Measurements from ENCODE around the gene LIN9. TPM values are rescaled to one million over a fixed set of nuclear protein-coding genes. Genes with fewer than 3 reads are reported as not detected.

LIN9 gene
- total and polyA plus RNA-seq, 2 experiments from 2014 or later, result 11.8 to 16.9 TPM

DNA sequence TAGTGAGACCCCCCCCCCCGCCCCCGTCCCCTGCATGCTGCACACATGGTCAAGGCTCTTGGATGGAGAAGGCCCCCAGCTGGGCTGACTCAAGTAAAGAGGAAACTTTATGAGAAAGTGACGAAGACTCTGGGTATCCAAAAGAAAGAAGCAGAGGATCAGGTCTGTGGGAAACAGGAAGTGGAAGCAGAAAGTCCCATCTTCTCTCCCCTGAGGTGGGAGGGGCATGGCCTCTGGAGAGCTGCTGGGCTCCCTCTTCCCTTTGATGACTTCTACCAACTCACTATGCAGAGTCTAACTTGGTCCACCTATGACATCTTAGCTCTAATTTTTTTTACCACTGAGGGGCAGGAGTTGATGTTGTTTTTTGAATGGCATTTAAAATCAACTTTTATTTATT is 42.7 kb upstream of the LIN9 start (continued):
- TF ChIP-seq, protein P1, sequence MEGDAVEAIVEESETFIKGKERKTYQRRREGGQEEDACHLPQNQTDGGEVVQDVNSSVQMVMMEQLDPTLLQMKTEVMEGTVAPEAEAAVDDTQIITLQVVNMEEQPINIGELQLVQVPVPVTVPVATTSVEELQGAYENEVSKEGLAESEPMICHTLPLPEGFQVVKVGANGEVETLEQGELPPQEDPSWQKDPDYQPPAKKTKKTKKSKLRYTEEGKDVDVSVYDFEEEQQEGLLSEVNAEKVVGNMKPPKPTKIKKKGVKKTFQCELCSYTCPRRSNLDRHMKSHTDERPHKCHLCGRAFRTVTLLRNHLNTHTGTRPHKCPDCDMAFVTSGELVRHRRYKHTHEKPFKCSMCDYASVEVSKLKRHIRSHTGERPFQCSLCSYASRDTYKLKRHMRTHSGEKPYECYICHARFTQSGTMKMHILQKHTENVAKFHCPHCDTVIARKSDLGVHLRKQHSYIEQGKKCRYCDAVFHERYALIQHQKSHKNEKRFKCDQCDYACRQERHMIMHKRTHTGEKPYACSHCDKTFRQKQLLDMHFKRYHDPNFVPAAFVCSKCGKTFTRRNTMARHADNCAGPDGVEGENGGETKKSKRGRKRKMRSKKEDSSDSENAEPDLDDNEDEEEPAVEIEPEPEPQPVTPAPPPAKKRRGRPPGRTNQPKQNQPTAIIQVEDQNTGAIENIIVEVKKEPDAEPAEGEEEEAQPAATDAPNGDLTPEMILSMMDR (conservative IDR thresholded peaks at IDR 0.05; ENCODE audit: low read depth in 2 of 2), result no peak
- TF ChIP-seq JUNB (IDR thresholded peaks at IDR 0.05; ENCODE audit: unreplicated experiment) (no peak), EZH2phosphoT487 (IDR thresholded peaks at IDR 0.05; ENCODE audit: unreplicated experiment) (no peak), POLR2AphosphoS5 (IDR thresholded peaks at IDR 0.05; ENCODE audit: low read depth) (no peak)
- TF ChIP-seq, protein P2, sequence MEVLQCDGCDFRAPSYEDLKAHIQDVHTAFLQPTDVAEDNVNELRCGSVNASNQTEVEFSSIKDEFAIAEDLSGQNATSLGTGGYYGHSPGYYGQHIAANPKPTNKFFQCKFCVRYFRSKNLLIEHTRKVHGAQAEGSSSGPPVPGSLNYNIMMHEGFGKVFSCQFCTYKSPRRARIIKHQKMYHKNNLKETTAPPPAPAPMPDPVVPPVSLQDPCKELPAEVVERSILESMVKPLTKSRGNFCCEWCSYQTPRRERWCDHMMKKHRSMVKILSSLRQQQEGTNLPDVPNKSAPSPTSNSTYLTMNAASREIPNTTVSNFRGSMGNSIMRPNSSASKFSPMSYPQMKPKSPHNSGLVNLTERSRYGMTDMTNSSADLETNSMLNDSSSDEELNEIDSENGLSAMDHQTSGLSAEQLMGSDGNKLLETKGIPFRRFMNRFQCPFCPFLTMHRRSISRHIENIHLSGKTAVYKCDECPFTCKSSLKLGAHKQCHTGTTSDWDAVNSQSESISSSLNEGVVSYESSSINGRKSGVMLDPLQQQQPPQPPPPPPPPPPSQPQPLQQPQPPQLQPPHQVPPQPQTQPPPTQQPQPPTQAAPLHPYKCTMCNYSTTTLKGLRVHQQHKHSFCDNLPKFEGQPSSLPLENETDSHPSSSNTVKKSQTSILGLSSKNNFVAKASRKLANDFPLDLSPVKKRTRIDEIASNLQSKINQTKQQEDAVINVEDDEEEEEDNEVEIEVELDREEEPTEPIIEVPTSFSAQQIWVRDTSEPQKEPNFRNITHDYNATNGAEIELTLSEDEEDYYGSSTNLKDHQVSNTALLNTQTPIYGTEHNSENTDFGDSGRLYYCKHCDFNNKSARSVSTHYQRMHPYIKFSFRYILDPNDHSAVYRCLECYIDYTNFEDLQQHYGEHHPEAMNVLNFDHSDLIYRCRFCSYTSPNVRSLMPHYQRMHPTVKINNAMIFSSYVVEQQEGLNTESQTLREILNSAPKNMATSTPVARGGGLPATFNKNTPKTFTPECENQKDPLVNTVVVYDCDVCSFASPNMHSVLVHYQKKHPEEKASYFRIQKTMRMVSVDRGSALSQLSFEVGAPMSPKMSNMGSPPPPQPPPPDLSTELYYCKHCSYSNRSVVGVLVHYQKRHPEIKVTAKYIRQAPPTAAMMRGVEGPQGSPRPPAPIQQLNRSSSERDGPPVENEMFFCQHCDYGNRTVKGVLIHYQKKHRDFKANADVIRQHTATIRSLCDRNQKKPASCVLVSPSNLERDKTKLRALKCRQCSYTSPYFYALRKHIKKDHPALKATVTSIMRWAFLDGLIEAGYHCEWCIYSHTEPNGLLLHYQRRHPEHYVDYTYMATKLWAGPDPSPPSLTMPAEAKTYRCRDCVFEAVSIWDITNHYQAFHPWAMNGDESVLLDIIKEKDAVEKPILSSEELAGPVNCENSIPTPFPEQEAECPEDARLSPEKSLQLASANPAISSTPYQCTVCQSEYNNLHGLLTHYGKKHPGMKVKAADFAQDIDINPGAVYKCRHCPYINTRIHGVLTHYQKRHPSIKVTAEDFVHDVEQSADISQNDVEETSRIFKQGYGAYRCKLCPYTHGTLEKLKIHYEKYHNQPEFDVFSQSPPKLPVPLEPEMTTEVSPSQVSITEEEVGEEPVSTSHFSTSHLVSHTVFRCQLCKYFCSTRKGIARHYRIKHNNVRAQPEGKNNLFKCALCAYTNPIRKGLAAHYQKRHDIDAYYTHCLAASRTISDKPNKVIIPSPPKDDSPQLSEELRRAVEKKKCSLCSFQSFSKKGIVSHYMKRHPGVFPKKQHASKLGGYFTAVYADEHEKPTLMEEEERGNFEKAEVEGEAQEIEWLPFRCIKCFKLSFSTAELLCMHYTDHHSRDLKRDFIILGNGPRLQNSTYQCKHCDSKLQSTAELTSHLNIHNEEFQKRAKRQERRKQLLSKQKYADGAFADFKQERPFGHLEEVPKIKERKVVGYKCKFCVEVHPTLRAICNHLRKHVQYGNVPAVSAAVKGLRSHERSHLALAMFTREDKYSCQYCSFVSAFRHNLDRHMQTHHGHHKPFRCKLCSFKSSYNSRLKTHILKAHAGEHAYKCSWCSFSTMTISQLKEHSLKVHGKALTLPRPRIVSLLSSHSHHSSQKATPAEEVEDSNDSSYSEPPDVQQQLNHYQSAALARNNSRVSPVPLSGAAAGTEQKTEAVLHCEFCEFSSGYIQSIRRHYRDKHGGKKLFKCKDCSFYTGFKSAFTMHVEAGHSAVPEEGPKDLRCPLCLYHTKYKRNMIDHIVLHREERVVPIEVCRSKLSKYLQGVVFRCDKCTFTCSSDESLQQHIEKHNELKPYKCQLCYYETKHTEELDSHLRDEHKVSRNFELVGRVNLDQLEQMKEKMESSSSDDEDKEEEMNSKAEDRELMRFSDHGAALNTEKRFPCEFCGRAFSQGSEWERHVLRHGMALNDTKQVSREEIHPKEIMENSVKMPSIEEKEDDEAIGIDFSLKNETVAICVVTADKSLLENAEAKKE (CRISPR knock-in tag; IDR thresholded peaks at IDR 0.05), result no peak

DNA sequence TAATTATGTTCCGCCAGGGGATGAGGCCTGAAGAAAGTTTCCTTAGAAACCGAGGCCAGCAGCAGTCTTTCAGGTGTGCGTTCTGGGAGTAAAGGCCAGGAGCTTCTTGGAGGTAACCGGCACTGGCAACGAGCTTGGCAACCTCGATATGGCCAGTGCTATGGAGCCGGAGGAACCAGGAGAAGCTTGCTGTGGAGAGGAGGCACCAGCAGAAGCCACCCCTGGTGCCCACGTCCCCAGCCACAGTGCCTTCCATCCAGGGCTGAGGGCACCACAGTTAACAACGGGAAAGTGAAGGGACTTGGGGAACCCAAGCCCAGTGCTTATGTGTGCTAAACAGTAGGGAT is 41.5 kb upstream of the LIN9 start:
- no peak overlapping the region for H3K4me2 ChIP-seq
- H3K4me1 ChIP-seq (ENCODE audit: insufficient read depth), result no peaks in the 10 kb centered on the region; the same call in 1 of the 2 replicates
- H3F3A ChIP-seq (replicated peaks; ENCODE audit: low read depth), result no peaks in the 10 kb centered on the region; the same call in 1 of the 2 replicates
- Mint-ChIP-seq H3K27me3 (ENCODE audit: insufficient read depth, low read depth, poor library complexity) (peaks cover 2% of the 10 kb centered on the region), H3K36me3 (ENCODE audit: low read depth) (peaks cover 2% of the 10 kb centered on the region; the same call in 1 of the 3 replicates), H3K4me3 (no peak overlapping the region), H3K4me1 (peaks cover 11% of the 10 kb centered on the region), H3K9me3 (no peaks in the 10 kb centered on the region), H3K27ac (no peak overlapping the region)
- H3K27me3 ChIP-seq (ENCODE audit: insufficient read depth), result no peaks in the 10 kb centered on the region
- H4K20me1 ChIP-seq (replicated peaks; ENCODE audit: insufficient read depth), result no peaks in the 10 kb centered on the region; the same call in 1 of the 2 replicates
- H3K9me2 ChIP-seq (ENCODE audit: insufficient read depth), result 0 out of 2 replicates have a peak, but pooled peaks cover 5% of the 10 kb centered on the region
- H3K27ac ChIP-seq (ENCODE audit: low read depth), result no peak overlapping the region
- ATAC-seq (no peak), DNase-seq (ENCODE audit: low spot score) (no peak)
- no peaks in the 10 kb centered on the region for H3K79me2 ChIP-seq (replicated peaks; ENCODE audit: insufficient read depth)
- no peak overlapping the region for H2AFZ ChIP-seq
- H3K36me3 ChIP-seq (ENCODE audit: insufficient read depth), result no peaks in the 10 kb centered on the region
- no peak overlapping the region for H3K4me3 ChIP-seq
- no peak for TF ChIP-seq EZH2phosphoT487 (IDR thresholded peaks at IDR 0.05; ENCODE audit: unreplicated experiment)
- TF ChIP-seq, protein P3, sequence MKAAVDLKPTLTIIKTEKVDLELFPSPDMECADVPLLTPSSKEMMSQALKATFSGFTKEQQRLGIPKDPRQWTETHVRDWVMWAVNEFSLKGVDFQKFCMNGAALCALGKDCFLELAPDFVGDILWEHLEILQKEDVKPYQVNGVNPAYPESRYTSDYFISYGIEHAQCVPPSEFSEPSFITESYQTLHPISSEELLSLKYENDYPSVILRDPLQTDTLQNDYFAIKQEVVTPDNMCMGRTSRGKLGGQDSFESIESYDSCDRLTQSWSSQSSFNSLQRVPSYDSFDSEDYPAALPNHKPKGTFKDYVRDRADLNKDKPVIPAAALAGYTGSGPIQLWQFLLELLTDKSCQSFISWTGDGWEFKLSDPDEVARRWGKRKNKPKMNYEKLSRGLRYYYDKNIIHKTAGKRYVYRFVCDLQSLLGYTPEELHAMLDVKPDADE (IDR thresholded peaks at IDR 0.05), result no peak
- TF ChIP-seq ZNF331 (CRISPR knock-in tag; IDR thresholded peaks at IDR 0.05; ENCODE audit: low read depth), result no peak

Measured in GM23338 (cell line).